ENCODE data around the gene ARHGAP42. TPM values are rescaled to one million over a fixed set of nuclear protein-coding genes. Genes with fewer than 3 reads are reported as not detected.

Gene ARHGAP42
- total and polyA plus RNA-seq, 10 of the 15 experiments (the other 5 are each of a cell fraction or from before 2014, with no cell fraction given), result 1.8 to 6.3 (median 3.2) TPM

- ATAC-seq (no peak), DNase-seq (ENCODE audit: low read depth, low spot score) (no peak), FAIRE-seq (no peak)
- ChIA-PET POLR2A (no interaction called here), CTCF (no interaction called here), SMC1A (ENCODE audit: uncharacterized antibody, unreplicated experiment) (no interaction called here), RAD21 (ENCODE audit: unreplicated experiment) (no interaction called here)
- no peak overlapping the region for H3K4me2 ChIP-seq (ENCODE audit: control insufficient read depth, insufficient read depth)
- H3K9me3 ChIP-seq (replicated peaks; ENCODE audit: control insufficient read depth, insufficient read depth, low read length), result no peaks in the 10 kb centered on the region
- H3K9ac ChIP-seq (ENCODE audit: control insufficient read depth, insufficient read depth, low read length), result no peak overlapping the region
- intact Hi-C loops (cut with micrococcal nuclease; ENCODE audit: unreplicated experiment) (no loop called here), in situ Hi-C loops (cut with MboI) (no loop called here)
- H3K4me3 ChIP-seq, result no peak overlapping the region
- H3K27ac ChIP-seq (ENCODE audit: control insufficient read depth, insufficient read depth), result no peak overlapping the region
- WGBS (ENCODE audit: insufficient coverage, insufficient replicate concordance, low lambda C conversion rate, missing lambda C conversion rate), result 90% methylated on average over 2 of the region's 2 CpGs
- no peaks in the 10 kb centered on the region for H4K20me1 ChIP-seq (ENCODE audit: control insufficient read depth, insufficient read depth)
- no TSS peak for BruUV-seq (replicated peaks)
- H3K4me1 ChIP-seq (ENCODE audit: control insufficient read depth, insufficient read depth, low read length), result no peaks in the 10 kb centered on the region
- no peaks in the 10 kb centered on the region for H3K79me2 ChIP-seq (ENCODE audit: control insufficient read depth, insufficient read depth, low read length)
- H2AFZ ChIP-seq (ENCODE audit: control insufficient read depth, low read depth, low read length), result no peak overlapping the region
- H3K36me3 ChIP-seq (ENCODE audit: control insufficient read depth in 2 of 2, insufficient read depth in 2 of 2, low read length in 1 of 2), result no peaks in the 10 kb centered on the region
- H3K27me3 ChIP-seq (replicated peaks in 1 of 2; ENCODE audit: control insufficient read depth in 2 of 2, insufficient read depth in 2 of 2, low read length in 1 of 2), result no peaks in the 10 kb centered on the region
- TF ChIP-seq NR2F1 (conservative IDR thresholded peaks at IDR 0.05) (no peak), ESRRA (IDR thresholded peaks at IDR 0.05; ENCODE audit: low read length) (no peak), CBX5 (IDR thresholded peaks at IDR 0.05; ENCODE audit: low read depth) (no peak), ZZZ3 (IDR thresholded peaks at IDR 0.05; ENCODE audit: control insufficient read depth, insufficient read length, low read depth) (no peak), E4F1 (IDR thresholded peaks at IDR 0.05; ENCODE audit: borderline replicate concordance, partially characterized antibody) (no peak), SIN3A (IDR thresholded peaks at IDR 0.05; ENCODE audit: low read depth, low read length) (no peak), STAT3 (IDR thresholded peaks at IDR 0.05; ENCODE audit: low read depth, low read length) (no peak), ZBTB11 (CRISPR knock-in tag; IDR thresholded peaks at IDR 0.05) (no peak), FOXM1 (IDR thresholded peaks at IDR 0.05; ENCODE audit: low read depth, low read length) (no peak), ATF7 (IDR thresholded peaks at IDR 0.05; ENCODE audit: low read depth) (no peak), TBL1XR1 (IDR thresholded peaks at IDR 0.05; ENCODE audit: low read depth, low read length) (no peak), POLR2AphosphoS5 (IDR thresholded peaks at IDR 0.05; ENCODE audit: low read length) (no peak), RB1 (IDR thresholded peaks at IDR 0.05; ENCODE audit: borderline replicate concordance) (no peak), CREB1 (IDR thresholded peaks at IDR 0.05; ENCODE audit: low read depth) (no peak), HDAC2 (IDR thresholded peaks at IDR 0.05) (no peak)
- TF ChIP-seq, protein P1, sequence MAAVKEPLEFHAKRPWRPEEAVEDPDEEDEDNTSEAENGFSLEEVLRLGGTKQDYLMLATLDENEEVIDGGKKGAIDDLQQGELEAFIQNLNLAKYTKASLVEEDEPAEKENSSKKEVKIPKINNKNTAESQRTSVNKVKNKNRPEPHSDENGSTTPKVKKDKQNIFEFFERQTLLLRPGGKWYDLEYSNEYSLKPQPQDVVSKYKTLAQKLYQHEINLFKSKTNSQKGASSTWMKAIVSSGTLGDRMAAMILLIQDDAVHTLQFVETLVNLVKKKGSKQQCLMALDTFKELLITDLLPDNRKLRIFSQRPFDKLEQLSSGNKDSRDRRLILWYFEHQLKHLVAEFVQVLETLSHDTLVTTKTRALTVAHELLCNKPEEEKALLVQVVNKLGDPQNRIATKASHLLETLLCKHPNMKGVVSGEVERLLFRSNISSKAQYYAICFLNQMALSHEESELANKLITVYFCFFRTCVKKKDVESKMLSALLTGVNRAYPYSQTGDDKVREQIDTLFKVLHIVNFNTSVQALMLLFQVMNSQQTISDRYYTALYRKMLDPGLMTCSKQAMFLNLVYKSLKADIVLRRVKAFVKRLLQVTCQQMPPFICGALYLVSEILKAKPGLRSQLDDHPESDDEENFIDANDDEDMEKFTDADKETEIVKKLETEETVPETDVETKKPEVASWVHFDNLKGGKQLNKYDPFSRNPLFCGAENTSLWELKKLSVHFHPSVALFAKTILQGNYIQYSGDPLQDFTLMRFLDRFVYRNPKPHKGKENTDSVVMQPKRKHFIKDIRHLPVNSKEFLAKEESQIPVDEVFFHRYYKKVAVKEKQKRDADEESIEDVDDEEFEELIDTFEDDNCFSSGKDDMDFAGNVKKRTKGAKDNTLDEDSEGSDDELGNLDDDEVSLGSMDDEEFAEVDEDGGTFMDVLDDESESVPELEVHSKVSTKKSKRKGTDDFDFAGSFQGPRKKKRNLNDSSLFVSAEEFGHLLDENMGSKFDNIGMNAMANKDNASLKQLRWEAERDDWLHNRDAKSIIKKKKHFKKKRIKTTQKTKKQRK (IDR thresholded peaks at IDR 0.05; ENCODE audit: low read depth, low read length), result no peak
These were observed 253.9 kb downstream of the ARHGAP42 start for GRCh38 chr11:100941033-100941432.

Measured in GM12878 (cell line).